T-helper 2 cell treated with Interferon-gamma antibody and Interleukin-4, amounts not matched to agents 100 ng/mL and 5 ng/mL, for 36 hours (primary cell): ENCODE measurements around the gene GLT8D2. TPM values are rescaled to one million over a fixed set of nuclear protein-coding genes. Genes with fewer than 3 reads are reported as not detected.

Source experiments
- intact Hi-C: fragments of 100-400 bp; cut with micrococcal nuclease; formaldehyde crosslinking; loops from one replicate; pipeline ENCODE4 v1.15.1; 2023
- total RNA-seq: library from RNA; stranded (reverse); gene quantifications from 2 replicates; pipeline ENCODE4 v1.2.3, GENCODE V29; 2022

Gene GLT8D2
- total RNA-seq, 1 donor from 2014 or later: not detected

GRCh38 chr12:104003596-104003995, 46.4 kb downstream of the GLT8D2 start:
- intact Hi-C loops: no loop called here

- intact Hi-C loops: no loop called here
These were observed 47.3 kb downstream of the GLT8D2 start for GRCh38 chr12:104002686-104003085.

GRCh38 chr12:104000807-104001434, 49.1 kb downstream of the GLT8D2 start:
- intact Hi-C loops: no loop called here

DNA sequence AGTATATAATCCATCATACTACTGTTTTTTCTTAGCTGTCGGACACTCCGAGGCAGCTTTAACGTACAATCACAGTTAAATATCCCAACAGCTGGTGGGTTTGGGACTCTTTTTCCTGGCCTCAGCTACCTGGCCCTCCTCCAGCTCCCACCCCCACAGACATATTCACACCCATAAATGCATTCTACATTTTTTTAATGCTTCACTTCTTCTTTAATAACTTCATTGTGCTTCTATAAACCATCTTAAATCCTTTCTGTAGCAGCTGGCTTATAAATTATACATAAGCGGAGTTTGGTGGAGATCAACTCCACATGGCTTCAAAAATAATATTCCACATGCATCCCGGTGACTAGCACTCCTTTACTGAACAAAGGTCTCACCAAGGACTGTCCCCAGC, 51.0 kb downstream of the GLT8D2 start:
- intact Hi-C loops: no loop called here

DNA sequence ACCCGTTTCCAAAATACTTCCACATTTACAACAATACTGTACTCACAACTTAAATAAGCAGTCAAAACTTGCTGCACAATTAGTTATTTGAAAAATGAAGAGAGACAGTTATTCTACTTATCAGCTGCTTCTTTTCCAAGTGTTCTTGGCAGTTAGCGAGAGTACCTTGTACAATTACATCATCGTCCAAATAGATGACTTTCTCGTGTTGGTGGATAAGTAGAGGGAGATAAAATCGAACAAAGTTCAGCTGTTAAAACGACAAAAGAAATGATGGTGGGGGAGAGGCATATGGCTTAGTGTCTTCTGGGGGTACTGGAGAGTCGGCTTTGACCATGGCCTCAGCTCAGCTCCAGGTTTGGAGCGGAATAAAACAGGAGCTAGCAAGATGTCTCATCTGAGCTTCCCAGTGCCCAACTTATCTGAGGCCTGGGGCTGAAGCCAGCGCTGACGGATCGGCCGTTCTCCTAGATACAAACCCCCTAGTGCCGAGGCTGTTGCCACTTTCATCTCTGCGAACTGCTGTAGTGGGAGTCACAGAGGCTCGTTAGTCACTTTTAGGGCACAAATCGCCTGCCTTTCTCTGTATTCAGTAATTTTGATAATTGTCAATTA, 52.6 kb downstream of the GLT8D2 start:
- intact Hi-C loops: no loop called here

GRCh38 chr12:103996595-103996994, 53.4 kb downstream of the GLT8D2 start:
- intact Hi-C loops: no loop called here

GRCh38 chr12:103994235-103994634, 55.8 kb downstream of the GLT8D2 start:
- intact Hi-C loops: no loop called here

DNA sequence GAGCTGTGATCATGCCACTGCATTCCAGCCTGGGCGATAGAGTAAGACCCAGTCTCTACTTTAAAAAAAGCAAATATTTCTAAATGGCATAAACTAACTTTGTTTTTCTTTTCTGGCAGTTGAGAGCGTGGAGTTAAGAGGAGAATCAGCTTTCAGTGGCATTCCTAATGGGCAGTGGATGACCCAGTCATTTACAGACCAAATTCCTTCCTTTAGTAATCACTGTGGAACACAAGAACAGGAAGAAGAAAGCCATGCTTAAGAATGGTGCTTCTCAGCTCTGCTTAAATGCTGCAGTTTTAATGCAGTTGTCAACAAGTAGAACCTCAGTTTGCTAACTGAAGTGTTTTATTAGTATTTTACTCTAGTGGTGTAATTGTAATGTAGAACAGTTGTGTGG, 63.2 kb downstream of the GLT8D2 start:
- intact Hi-C loops: loop anchor here (10.0 kb wide), 1 partner anchor 118 kb away; no protein-coding TSS in a partner anchor

DNA sequence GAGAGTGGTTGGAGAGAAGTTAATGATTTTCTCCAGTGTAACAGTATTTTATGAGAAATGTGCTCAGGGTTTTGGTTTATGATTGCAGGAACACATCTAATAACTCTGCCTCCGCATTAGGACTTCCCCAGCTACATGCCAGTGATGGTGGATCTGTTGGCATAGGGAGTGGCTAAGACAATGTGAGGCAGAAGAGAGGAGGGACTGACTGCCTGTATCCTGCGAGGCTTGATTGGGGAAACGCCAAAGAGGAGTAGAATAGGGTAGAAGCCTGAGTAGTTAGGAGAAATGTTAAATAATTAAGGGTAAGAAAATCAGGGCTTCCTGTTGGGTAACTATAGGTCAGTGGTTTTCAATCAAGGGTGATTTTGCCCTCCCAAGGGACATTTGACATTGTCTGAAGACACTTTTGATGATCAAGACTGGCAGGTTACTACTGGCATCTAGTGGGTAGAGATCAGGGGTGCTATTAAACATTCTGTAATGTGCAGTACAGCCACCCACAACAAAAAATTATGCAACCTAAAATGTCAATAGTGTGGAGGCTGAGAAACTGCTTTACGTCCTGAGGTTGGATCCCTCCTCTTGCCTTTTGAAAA, 71.5 kb downstream of the GLT8D2 start:
- intact Hi-C loops: no loop called here

DNA sequence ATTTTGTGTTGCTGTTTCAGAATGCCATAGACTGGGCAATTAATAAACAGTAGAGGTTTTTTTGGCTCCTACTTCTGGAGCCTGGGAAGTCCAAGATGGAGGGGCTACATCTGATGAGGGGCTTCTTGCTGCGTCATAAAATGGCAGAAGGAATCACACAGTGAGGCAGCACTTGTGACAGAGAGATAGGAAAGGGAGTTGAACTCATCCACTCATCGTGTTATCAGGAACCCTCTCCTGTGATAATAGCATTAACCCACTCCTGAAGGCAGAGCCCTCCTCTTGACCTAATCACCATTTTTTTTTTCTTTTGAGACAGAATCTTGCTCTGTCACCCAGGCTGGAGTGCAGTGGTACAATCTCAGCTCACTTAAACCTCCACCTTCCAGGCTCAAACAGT, 74.6 kb downstream of the GLT8D2 start:
- intact Hi-C loops: no loop called here

GRCh38 chr12:103973909-103974308, 76.1 kb downstream of the GLT8D2 start:
- intact Hi-C loops: no loop called here

DNA sequence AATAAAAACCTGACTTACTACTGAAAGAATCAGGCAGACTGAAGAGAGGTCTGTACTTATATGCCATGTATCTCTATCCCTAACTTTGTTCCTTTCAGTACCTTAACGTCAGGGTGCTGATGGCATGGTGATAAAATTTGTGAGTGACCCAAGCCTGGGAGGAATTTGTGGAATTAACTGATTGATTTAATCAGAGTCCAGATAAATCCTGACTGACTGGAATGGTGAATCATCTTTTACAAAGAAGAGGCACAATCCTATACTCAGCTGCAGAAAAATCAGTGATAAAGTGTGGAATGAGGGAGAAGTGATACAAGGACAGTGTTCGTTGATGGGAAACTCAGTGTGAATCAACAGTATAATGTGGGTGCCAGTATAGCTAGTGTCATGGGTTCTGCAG, 80.6 kb downstream of the GLT8D2 start:
- intact Hi-C loops: no loop called here

GRCh38 chr12:103966736-103967135, 83.3 kb downstream of the GLT8D2 start:
- intact Hi-C loops: loop anchor here (2.0 kb wide), 1 partner anchor 126 kb away; the partner anchor contains the start of gene NT5DC3

DNA sequence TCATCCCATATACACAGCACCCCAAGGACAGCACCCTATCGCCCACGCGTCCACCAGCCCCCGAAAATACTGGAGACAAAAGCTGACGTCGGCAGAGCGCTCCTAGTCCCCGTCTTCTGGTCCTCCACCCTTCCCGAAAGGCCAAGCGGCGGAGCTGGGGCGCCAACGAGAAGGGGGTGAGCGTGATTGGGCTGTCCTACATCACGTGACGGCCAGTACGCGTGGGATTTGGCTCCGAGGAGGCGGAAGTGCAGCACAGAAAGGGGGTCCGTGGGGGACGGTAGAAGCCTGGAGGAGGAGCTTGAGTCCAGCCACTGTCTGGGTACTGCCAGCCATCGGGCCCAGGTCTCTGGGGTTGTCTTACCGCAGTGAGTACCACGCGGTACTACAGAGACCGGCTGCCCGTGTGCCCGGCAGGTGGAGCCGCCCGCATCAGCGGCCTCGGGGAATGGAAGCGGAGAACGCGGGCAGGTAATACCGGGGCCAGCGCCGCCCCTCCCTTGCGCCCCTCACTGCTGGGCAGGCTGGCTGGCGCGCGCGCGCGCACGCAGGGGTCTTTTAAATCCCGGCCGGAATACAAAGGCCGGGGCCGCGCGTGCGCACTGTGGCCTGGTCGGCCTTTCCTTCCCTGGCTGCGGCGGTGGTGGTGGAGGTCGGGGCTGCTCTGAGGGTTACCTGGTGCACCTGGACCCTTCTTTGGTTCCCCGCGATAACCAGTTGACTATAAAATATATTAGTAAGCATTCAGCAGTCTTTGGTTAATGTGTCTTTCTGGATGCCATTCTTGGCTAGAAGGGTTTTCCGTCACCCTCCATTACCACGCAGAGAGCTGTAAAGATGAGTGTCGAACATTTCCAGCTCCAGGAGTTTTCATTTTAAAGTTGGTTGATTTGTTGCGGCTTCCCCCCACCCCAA, 84.1 kb downstream of the GLT8D2 start, which contains the start of gene TDG:
Gene TDG, plus strand, starts transcription at position 283 of the 915 bp plus-strand sequence. Its CDS starts 166 bp downstream, at position 449.
- intact Hi-C loops: loop anchor here (1.0 to 2.0 kb wide), 5 partner anchors 9 to 1141 kb away; partner anchors contain the start of genes HCFC2, HSP90B1, NT5DC3 and WASHC4

- intact Hi-C loops: loop anchor here (1.0 to 2.0 kb wide), 4 partner anchors 8 to 1142 kb away; partner anchors contain the start of genes HCFC2, HSP90B1 and WASHC4
These were observed 84.8 kb downstream of the GLT8D2 start for GRCh38 chr12:103965255-103965589.

DNA sequence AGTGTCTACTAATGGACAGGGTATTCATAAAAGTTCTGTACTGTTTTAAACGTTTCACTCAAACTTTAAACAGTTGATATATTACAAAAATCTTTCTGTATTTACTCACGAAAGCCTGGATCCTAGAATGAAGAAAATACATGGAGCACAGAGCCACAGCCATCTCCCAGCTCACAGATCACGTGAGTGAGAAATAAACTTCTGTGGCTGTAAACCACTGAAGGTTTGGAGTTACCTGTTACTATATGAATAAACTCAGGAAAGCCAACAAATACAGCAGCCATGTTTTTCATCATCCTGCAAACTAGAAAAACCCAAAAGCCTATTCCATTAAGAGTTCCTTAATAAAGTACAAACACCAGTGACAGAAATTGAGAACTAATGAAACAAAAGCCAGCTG, 85.2 kb downstream of the GLT8D2 start:
- intact Hi-C loops: loop anchor here (1.0 to 2.0 kb wide), 4 partner anchors 8 to 1142 kb away; partner anchors contain the start of genes HCFC2, HSP90B1 and WASHC4

GRCh38 chr12:103962493-103962892, 87.5 kb downstream of the GLT8D2 start:
- intact Hi-C loops: no loop called here

DNA sequence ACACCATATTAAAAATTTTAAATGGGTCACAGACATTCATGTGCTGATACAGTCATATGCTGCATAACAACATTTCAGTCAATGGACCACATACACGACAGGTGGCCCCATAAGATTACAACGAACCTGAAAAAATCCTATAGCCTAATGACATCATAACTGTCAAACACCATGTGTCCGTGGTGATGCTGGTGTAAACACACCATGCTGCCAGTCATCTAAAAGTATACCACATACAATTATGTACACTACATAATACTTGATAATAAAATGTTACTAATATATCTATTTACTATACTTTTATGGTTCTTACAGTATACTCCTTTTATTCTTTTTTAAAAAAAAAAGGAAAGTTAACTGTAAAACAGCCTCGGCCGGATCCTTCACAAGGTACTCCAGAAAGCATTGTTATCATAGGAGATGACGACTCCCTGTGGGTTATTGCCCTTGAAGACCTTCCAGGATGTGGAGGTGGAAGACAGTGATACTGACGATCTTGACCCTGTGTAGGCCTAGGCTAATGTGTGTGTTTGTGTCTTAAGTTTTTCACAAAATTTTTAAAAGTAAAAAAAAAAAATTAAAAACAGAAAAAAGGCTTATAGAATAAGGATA, 89.3 kb downstream of the GLT8D2 start:
- intact Hi-C loops: no loop called here

- intact Hi-C loops: loop anchor here (5.0 kb wide), 1 partner anchor 329 kb away; no protein-coding TSS in a partner anchor
These were observed 91.4 kb downstream of the GLT8D2 start for GRCh38 chr12:103958621-103959020.

- intact Hi-C loops: loop anchor here (1.0 to 5.0 kb wide), 6 partner anchors 7 to 1373 kb away; partner anchors contain the start of genes C12orf75, HSP90B1, NFYB and NT5DC3
These were observed 92.1 kb downstream of the GLT8D2 start for GRCh38 chr12:103957865-103958388.
